HEK293T (cell line): ENCODE data around the gene MMP1.

Source experiments
- CTCF ChIA-PET: fragments of 350-600 bp; formaldehyde crosslinking; extraction: SDS; loops from one replicate; lab custom pipeline; 2021; ENCODE audit warnings: antibody characterized with exemption, inconsistent platforms; lab: Yijun Ruan, JAX
- POLR2A ChIA-PET: fragments of 350-600 bp; formaldehyde crosslinking; extraction: SDS; loops from one replicate; lab custom pipeline; 2020; ENCODE audit warnings: antibody characterized with exemption, inconsistent platforms; lab: Yijun Ruan, JAX
- DNase-seq: peaks from one replicate; pipeline ENCODE4 v3.0.0; 2012; ENCODE audit warnings: mixed read lengths; ENCODE audit errors: extremely low spot score
- ARNT ChIP-seq: fragments of 450-650 bp; IDR thresholded peaks from 2 replicates; pipeline ENCODE4 v1.6.1; 2017; ENCODE audit warnings: mild to moderate bottlenecking
- BHLHE40 ChIP-seq: fragments of 450-650 bp; IDR thresholded peaks from 2 replicates; pipeline ENCODE4 v1.6.1; 2016; ENCODE audit warnings: mild to moderate bottlenecking, moderate library complexity, borderline replicate concordance
- CTBP1 ChIP-seq: fragments of 450-650 bp; IDR thresholded peaks from 2 replicates; pipeline ENCODE4 v1.6.1; 2016; ENCODE audit warnings: borderline replicate concordance
- ELF4 ChIP-seq: fragments of 450-650 bp; IDR thresholded peaks from 2 replicates; pipeline ENCODE4 v1.6.1; 2017; ENCODE audit warnings: antibody characterized with exemption
- FOXA1 ChIP-seq: fragments of 450-650 bp; IDR thresholded peaks from 2 replicates; pipeline ENCODE4 v1.6.1; 2016; ENCODE audit warnings: mild to moderate bottlenecking
- FOXK2 ChIP-seq: fragments of 450-650 bp; IDR thresholded peaks from 2 replicates; pipeline ENCODE4 v1.6.1; 2016; ENCODE audit warnings: mild to moderate bottlenecking
- FOXM1 ChIP-seq: fragments of 450-650 bp; IDR thresholded peaks from 2 replicates; pipeline ENCODE4 v1.6.1; 2017; ENCODE audit warnings: mild to moderate bottlenecking, borderline replicate concordance
- HDGF ChIP-seq: fragments of 450-650 bp; IDR thresholded peaks from 2 replicates; pipeline ENCODE4 v1.6.1; 2017; ENCODE audit warnings: antibody characterized with exemption, borderline replicate concordance
- L3MBTL2 ChIP-seq: fragments of 450-650 bp; conservative IDR thresholded peaks from 2 replicates; pipeline ENCODE4 v1.6.1; 2016; ENCODE audit warnings: mild to moderate bottlenecking
- LEF1 ChIP-seq: fragments of 450-650 bp; IDR thresholded peaks from 2 replicates; pipeline ENCODE4 v1.6.1; 2017; ENCODE audit warnings: mild to moderate bottlenecking, borderline replicate concordance
- NFRKB ChIP-seq: fragments of 450-650 bp; IDR thresholded peaks from 2 replicates; pipeline ENCODE4 v1.6.1; 2016; ENCODE audit warnings: mild to moderate bottlenecking, moderate library complexity
- SP1 ChIP-seq: fragments of 450-650 bp; IDR thresholded peaks from 2 replicates; pipeline ENCODE4 v1.6.1; 2017
- SUZ12 ChIP-seq: fragments of 450-650 bp; IDR thresholded peaks from 2 replicates; pipeline ENCODE4 v1.6.1; 2016; ENCODE audit warnings: mild to moderate bottlenecking
- TARDBP ChIP-seq: fragments of 450-650 bp; IDR thresholded peaks from 2 replicates; pipeline ENCODE4 v1.6.1; 2016
- ZNF384 ChIP-seq: fragments of 450-650 bp; IDR thresholded peaks from 2 replicates; pipeline ENCODE4 v1.6.1; 2016
- TF ChIP-seq, protein P1 (sequence below): fragments of 450-650 bp; IDR thresholded peaks from 2 replicates; pipeline ENCODE4 v1.6.1; 2016

MMP1 gene

DNA sequence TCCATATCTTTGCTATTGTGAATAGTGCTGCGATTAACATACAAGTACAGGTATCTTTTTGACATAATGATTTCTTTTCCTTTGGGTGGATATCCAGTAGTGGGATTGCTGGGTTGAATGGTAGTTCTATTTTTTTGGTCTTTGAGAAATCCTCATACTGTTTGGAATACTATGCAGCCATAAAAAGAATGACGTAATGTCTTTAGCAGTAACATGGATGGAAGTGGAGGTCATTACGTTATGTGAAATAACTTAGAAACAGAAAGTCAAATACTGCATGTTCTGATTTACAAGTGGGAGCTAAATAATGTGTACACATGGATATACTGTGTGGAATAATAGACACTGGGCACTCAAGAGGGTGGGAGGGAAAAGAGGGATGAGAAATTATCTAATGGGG, 13.6 kb downstream of the MMP1 start:
- POLR2A ChIA-PET, result no interaction called here
- no peak for DNase-seq
- CTCF ChIA-PET, result no interaction called here
- TF ChIP-seq SUZ12, result no peak
- no peak for TF ChIP-seq BHLHE40
- no peak for TF ChIP-seq SP1
- no peak for TF ChIP-seq ARNT
- no peak for TF ChIP-seq ELF4
- no peak for TF ChIP-seq FOXM1
- no peak for TF ChIP-seq NFRKB
- TF ChIP-seq FOXA1, result no peak
- TF ChIP-seq FOXK2, result no peak
- TF ChIP-seq, protein P1, sequence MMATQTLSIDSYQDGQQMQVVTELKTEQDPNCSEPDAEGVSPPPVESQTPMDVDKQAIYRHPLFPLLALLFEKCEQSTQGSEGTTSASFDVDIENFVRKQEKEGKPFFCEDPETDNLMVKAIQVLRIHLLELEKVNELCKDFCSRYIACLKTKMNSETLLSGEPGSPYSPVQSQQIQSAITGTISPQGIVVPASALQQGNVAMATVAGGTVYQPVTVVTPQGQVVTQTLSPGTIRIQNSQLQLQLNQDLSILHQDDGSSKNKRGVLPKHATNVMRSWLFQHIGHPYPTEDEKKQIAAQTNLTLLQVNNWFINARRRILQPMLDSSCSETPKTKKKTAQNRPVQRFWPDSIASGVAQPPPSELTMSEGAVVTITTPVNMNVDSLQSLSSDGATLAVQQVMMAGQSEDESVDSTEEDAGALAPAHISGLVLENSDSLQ, result no peak

DNA sequence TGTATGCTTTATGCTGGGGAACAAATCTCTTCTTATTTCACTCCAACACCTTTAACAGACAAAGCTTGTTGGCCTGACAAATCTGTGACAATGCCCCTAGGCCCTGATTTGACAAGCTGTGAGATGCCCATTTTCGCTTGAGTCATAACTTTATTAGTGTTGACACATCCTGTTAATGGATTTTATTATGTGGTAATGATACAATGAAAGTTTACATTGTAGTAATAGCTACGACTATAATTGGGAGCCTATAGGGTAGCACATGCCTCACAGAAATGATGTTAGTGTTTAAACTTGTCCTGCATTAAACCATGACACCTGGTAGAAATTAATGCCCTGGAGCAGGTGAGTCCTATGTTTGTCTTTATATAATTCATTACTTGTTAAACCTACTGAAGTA, 14.2 kb downstream of the MMP1 start:
- no peak for DNase-seq
- TF ChIP-seq, protein P1, result no peak
- TF ChIP-seq NFRKB, result no peak
- TF ChIP-seq ZNF384, result no peak
- no peak for TF ChIP-seq TARDBP
- TF ChIP-seq ELF4, result no peak
- no peak for TF ChIP-seq FOXA1
- TF ChIP-seq BHLHE40, result no peak
- ChIA-PET POLR2A (no interaction called here), CTCF (no interaction called here)

DNA sequence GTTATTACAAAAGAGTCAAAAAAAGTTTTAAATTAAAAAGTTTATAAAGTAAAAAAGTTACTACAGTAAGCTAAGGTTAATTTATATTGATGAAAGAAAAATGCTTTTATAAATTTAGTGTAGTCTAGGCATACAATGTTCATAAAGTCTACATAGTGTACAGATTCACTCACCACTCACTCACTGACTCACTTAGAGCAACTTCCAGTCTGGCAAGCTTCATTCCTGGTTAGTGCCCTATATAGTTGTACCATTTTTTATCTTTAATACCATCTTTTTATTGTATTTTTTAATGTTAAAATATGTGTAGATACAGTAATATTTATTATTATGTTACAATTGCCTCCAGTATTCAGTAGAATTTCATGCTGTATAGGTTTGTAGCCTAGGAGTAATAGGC, 14.9 kb downstream of the MMP1 start:
- CTCF ChIA-PET, result no interaction called here
- POLR2A ChIA-PET, result no interaction called here
- no peak for DNase-seq
- no peak for TF ChIP-seq FOXM1
- no peak for TF ChIP-seq FOXK2
- TF ChIP-seq HDGF, result no peak

DNA sequence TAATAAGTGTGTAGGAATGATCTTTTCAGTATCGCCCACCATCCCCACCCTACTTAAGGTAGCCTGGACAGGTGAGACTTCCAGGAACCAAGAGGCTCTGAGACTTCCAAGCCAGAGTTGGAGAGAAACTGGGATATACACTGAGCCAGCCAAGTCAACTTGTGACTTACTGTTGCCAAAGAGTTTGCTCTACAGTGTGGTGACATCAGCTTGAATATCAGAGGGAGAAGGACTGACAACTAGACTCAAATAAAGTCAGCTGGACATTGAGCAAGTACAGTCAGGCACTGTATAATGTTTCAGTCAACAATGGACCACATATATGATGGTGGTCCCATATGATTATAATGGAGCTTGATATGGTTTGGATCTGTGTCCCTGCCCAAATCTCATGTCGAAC, 16.3 kb downstream of the MMP1 start:
- TF ChIP-seq SUZ12 (no peak), FOXA1 (no peak), ELF4 (no peak), FOXM1 (no peak), LEF1 (no peak), FOXK2 (no peak), BHLHE40 (no peak), SP1 (no peak), CTBP1 (no peak), ZNF384 (no peak), ARNT (no peak), NFRKB (no peak), TARDBP (no peak), L3MBTL2 (no peak), HDGF (no peak)
- TF ChIP-seq, protein P1, result no peak
- no peak for DNase-seq
- CTCF ChIA-PET, result no interaction called here
- POLR2A ChIA-PET, result no interaction called here

DNA sequence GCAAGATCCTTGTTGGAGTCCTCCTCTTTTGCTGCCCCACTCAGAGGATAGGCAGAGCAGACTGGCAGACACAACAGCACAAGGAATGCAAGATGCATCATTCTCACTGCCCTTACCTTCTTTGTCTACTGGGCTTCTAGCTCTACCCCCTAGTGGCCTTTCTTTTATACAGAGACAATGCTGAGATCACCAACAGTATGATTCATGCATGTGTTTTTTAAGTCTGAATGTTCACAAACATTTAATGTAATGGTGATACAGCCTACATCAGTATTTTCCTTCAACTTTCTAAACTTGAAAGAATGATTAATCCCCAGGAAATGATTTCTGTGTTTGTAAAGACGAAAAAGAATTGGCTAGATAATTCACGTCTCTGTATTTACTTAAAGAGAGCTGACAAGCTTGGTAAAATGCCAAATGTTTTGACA, 17.5 kb downstream of the MMP1 start, which contains the start of gene MMP10:
Gene MMP10, minus strand, starts transcription at position 138 of the 428 bp plus-strand sequence. Its CDS starts 37 bp downstream, at position 101.
- CTCF ChIA-PET, result interaction anchor here (0.6 to 1.3 kb wide), 3 partner anchors 22 to 312 kb away, joined by 3 read pairs; partner anchors contain the start of gene DCUN1D5
- DNase-seq, result peak; percentile 37
- TF ChIP-seq CTBP1 (no peak), SUZ12 (no peak), TARDBP (no peak), LEF1 (no peak), HDGF (no peak)
- POLR2A ChIA-PET, result no interaction called here

DNA sequence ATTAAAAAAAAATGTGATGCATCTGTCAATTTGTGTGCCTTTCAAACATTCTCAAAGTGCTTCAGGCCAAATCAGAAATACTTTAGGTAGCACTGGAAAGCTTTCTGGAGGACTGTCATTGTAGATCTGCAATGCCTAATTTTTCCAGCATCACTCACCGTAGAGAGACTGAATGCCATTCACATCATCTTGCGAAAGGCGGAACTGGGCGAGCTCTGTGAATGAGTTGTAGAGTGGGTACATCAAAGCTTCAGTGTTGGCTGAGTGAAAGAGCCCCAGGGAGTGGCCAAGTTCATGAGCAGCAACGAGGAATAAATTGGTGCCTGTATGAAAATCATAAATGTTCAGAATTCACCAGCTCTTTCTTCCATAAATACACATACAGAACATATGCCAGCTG, 21.5 kb downstream of the MMP1 start:
- CTCF ChIA-PET, result no interaction called here
- POLR2A ChIA-PET, result no interaction called here
- TF ChIP-seq ARNT, result no peak
- TF ChIP-seq, protein P1, result no peak
- no peak for TF ChIP-seq FOXA1
- no peak for TF ChIP-seq SP1
- TF ChIP-seq ZNF384, result no peak
- TF ChIP-seq SUZ12, result no peak
- TF ChIP-seq CTBP1, result no peak
- no peak for TF ChIP-seq ELF4
- TF ChIP-seq BHLHE40, result no peak
- no peak for TF ChIP-seq TARDBP
- no peak for DNase-seq

DNA sequence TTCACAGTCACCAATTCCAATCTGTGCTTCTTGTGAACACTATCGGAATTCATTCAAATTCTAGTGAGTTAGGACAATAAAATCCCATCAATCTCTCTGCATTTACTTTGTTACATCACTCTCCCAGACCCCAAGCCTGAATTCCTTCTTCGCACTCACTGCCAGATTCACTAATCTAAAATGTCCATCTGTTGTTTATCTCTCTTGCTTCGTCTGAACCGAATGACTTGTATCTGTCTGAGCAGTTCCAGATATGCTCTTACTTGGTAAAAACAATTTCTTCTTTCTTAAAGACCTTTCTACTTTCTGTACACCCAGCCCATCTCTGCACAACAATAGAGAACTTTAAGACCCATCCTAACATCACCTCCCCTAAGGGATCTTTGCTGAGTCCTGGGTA, 24.6 kb downstream of the MMP1 start:
- ChIA-PET POLR2A (no interaction called here), CTCF (no interaction called here)
- TF ChIP-seq L3MBTL2 (no peak), TARDBP (no peak), HDGF (no peak), CTBP1 (no peak), ARNT (no peak)
- no peak for DNase-seq
